Stomach smooth muscle (tissue), 2 donors: ENCODE data around the gene MSMP.

ENCODE experiments used
- H3K27ac ChIP-seq: one replicate; pipeline ENCODE4 v1.7.0; 2013; ENCODE audit warnings: mild to moderate bottlenecking, low read length, inconsistent platforms
- H3K27me3 ChIP-seq, 2 donors: one replicate each; pipeline ENCODE4 v1.7.0; 2013; ENCODE audit warnings: low read length in 2 of 2; ENCODE audit not compliant: insufficient read depth in 2 of 2, control insufficient read depth in 1 of 2
- H3K36me3 ChIP-seq, 2 donors: one replicate each; pipeline ENCODE4 v1.7.0; 2013; ENCODE audit warnings: low read length in 2 of 2; ENCODE audit not compliant: control insufficient read depth in 2 of 2, insufficient read depth in 2 of 2
- H3K4me1 ChIP-seq: one replicate; pipeline ENCODE4 v1.7.0; 2013; ENCODE audit warnings: low read length; ENCODE audit not compliant: control insufficient read depth, insufficient read depth
- H3K4me3 ChIP-seq, 2 donors: one replicate each; pipeline ENCODE4 v1.7.0; 2013; ENCODE audit warnings: low read length in 2 of 2
- H3K9ac ChIP-seq, 2 donors: one replicate each; pipeline ENCODE4 v1.7.0; 2013; ENCODE audit warnings: low read length in 2 of 2, mild to moderate bottlenecking in 1 of 2
- H3K9me3 ChIP-seq, 2 donors: one replicate each; pipeline ENCODE4 v1.7.0; 2013; ENCODE audit warnings: low read length in 2 of 2; ENCODE audit not compliant: control insufficient read depth in 2 of 2
- donor health status: healthy.
- donor health status: Pancreatic carcinoma.

Gene MSMP

GRCh38 chr9:35732185-35732799 lies 21.8 kb downstream of the MSMP start, which contains the start of the genes CREB3 and TLN1:
TSS of gene CREB3 (plus strand) at chr9:35732666. CDS start at chr9:35732773, 107 bp downstream.
TSS of gene TLN1 (minus strand) at chr9:35732195. CDS start at chr9:35725694, 6,501 bp downstream.
- Histone ChIP-seq H3K27ac (peak within 1 kb of the TSS; percentile 99), H3K9ac (peak within 1 kb of the TSS; percentile 99 to 100), H3K9me3 (no peaks in the 10 kb centered on the region), H3K27me3 (no peaks in the 10 kb centered on the region), H3K36me3 (peaks cover 25 to 26% of the 10 kb centered on the region in 2 donors), H3K4me3 (peak within 1 kb of the TSS; percentile 95), H3K4me1 (peaks cover 55% of the 10 kb centered on the region)

- peak overlapping the region; percentile 94 to 95 for H3K4me3 ChIP-seq
- peaks cover 18 to 22% of the 10 kb centered on the region in 2 donors for H3K36me3 ChIP-seq
- no peaks in the 10 kb centered on the region for H3K27me3 ChIP-seq
- no peaks in the 10 kb centered on the region for H3K9me3 ChIP-seq
- H3K9ac ChIP-seq = peak overlapping the region; percentile 99 to 100
- peaks cover 62% of the 10 kb centered on the region for H3K4me1 ChIP-seq
- H3K27ac ChIP-seq = peak overlapping the region; percentile 99
Observed at GRCh38 chr9:35731415-35732184, 22.5 kb downstream of the MSMP start.

GRCh38 chr9:35730486-35730854 lies 23.6 kb downstream of the MSMP start:
- Histone ChIP-seq H3K9me3 (no peaks in the 10 kb centered on the region), H3K27me3 (no peaks in the 10 kb centered on the region), H3K9ac (peak overlapping the region; percentile 99 to 100), H3K4me3 (peak overlapping the region; percentile 94 to 95), H3K4me1 (peaks cover 71% of the 10 kb centered on the region), H3K27ac (peak overlapping the region; percentile 99), H3K36me3 (peaks cover 9 to 13% of the 10 kb centered on the region in 2 donors)

GRCh38 chr9:35729700-35730485 lies 24.2 kb downstream of the MSMP start:
- peak overlapping the region; percentile 99 for H3K27ac ChIP-seq
- H3K9me3 ChIP-seq = no peaks in the 10 kb centered on the region
- H3K4me3 ChIP-seq = peak overlapping the region; percentile 94 to 95
- peaks cover 75% of the 10 kb centered on the region for H3K4me1 ChIP-seq
- peaks cover 9 to 13% of the 10 kb centered on the region in 2 donors for H3K36me3 ChIP-seq
- no peaks in the 10 kb centered on the region for H3K27me3 ChIP-seq
- peak overlapping the region; percentile 99 to 100 for H3K9ac ChIP-seq

- Histone ChIP-seq H3K9me3 (no peaks in the 10 kb centered on the region), H3K9ac (peak overlapping the region; percentile 99 to 100), H3K27ac (peak overlapping the region; percentile 99), H3K36me3 (peaks cover 15 to 20% of the 10 kb centered on the region in 2 donors), H3K27me3 (no peaks in the 10 kb centered on the region), H3K4me1 (peaks cover 74% of the 10 kb centered on the region), H3K4me3 (peak overlapping the region; percentile 94 to 95)
Observed at GRCh38 chr9:35729101-35729500, 25.0 kb downstream of the MSMP start.

GRCh38 chr9:35728041-35728971 lies 25.8 kb downstream of the MSMP start:
- H3K4me3 ChIP-seq = peak overlapping the region; percentile 94 to 95
- peak overlapping the region; percentile 99 to 100 for H3K9ac ChIP-seq
- peaks cover 23 to 28% of the 10 kb centered on the region in 2 donors for H3K36me3 ChIP-seq
- H3K9me3 ChIP-seq = no peaks in the 10 kb centered on the region
- H3K4me1 ChIP-seq = peaks cover 66% of the 10 kb centered on the region
- peak overlapping the region; percentile 99 for H3K27ac ChIP-seq
- no peaks in the 10 kb centered on the region for H3K27me3 ChIP-seq

- Histone ChIP-seq H3K9me3 (no peaks in the 10 kb centered on the region), H3K27ac (peak overlapping the region; percentile 99), H3K4me3 (peak overlapping the region; percentile 94 to 95), H3K27me3 (no peaks in the 10 kb centered on the region), H3K9ac (peak overlapping the region; percentile 99 to 100), H3K4me1 (peaks cover 60% of the 10 kb centered on the region), H3K36me3 (peaks cover 29 to 32% of the 10 kb centered on the region in 2 donors)
Observed at GRCh38 chr9:35727676-35728040, 26.4 kb downstream of the MSMP start.

GRCh38 chr9:35726931-35727330 lies 27.1 kb downstream of the MSMP start:
- H3K27ac ChIP-seq = peak overlapping the region; percentile 99
- H3K36me3 ChIP-seq = peaks cover 36 to 40% of the 10 kb centered on the region in 2 donors
- peaks cover 57% of the 10 kb centered on the region for H3K4me1 ChIP-seq
- H3K9ac ChIP-seq = peak overlapping the region; percentile 99 to 100
- no peaks in the 10 kb centered on the region for H3K9me3 ChIP-seq
- H3K27me3 ChIP-seq = no peaks in the 10 kb centered on the region
- peak overlapping the region; percentile 94 to 95 for H3K4me3 ChIP-seq

GRCh38 chr9:35725362-35725761 lies 28.7 kb downstream of the MSMP start:
- no peak overlapping the region for H3K4me3 ChIP-seq
- H3K27me3 ChIP-seq = no peaks in the 10 kb centered on the region
- peak overlapping the region; percentile 46 for H3K27ac ChIP-seq
- peak overlapping the region in 1 of 2 donors; percentile 21 for H3K9ac ChIP-seq
- peaks cover 51 to 55% of the 10 kb centered on the region in 2 donors for H3K36me3 ChIP-seq
- H3K4me1 ChIP-seq = peaks cover 52% of the 10 kb centered on the region
- no peaks in the 10 kb centered on the region for H3K9me3 ChIP-seq
